GM19467 (cell line): ENCODE measurements around the gene AOPEP.

Experiments used
- ATAC-seq: cut with Tn5 transposase; IDR thresholded peaks from one replicate; pipeline ENCODE4 v1.9.1; 2021; ENCODE audit warnings: mild to moderate bottlenecking, moderate library complexity; ENCODE audit not compliant: unreplicated experiment

AOPEP gene

GRCh38 chr9:94760010-94760409 is 33.5 kb downstream of the AOPEP start:
- ATAC-seq = no peak

GRCh38 chr9:94760660-94761059 is 34.2 kb downstream of the AOPEP start:
- no peak for ATAC-seq

GRCh38 chr9:94761481-94761880 is 35.0 kb downstream of the AOPEP start:
- no peak for ATAC-seq

GRCh38 chr9:94767331-94768072 is 41.0 kb downstream of the AOPEP start:
- ATAC-seq = no peak

- no peak for ATAC-seq
Observed at GRCh38 chr9:94768766-94769165, 42.3 kb downstream of the AOPEP start.

- no peak for ATAC-seq
Observed at GRCh38 chr9:94770334-94770733, 43.8 kb downstream of the AOPEP start.

GRCh38 chr9:94771096-94771495 is 44.6 kb downstream of the AOPEP start:
- ATAC-seq = no peak

- ATAC-seq = no peak
Observed at GRCh38 chr9:94772144-94772543, 45.6 kb downstream of the AOPEP start.

GRCh38 chr9:94772639-94773303 is 46.3 kb downstream of the AOPEP start:
- ATAC-seq = no peak

- ATAC-seq = no peak
Observed at GRCh38 chr9:94773655-94774054, 47.2 kb downstream of the AOPEP start.

GRCh38 chr9:94778013-94778412 is 51.5 kb downstream of the AOPEP start:
- ATAC-seq = no peak

- ATAC-seq = no peak
Observed at GRCh38 chr9:94779031-94779430, 52.5 kb downstream of the AOPEP start.

- ATAC-seq = no peak
Observed at GRCh38 chr9:94779693-94780290, 53.3 kb downstream of the AOPEP start.

GRCh38 chr9:94780516-94780950 is 54.0 kb downstream of the AOPEP start:
- no peak for ATAC-seq

- no peak for ATAC-seq
Observed at GRCh38 chr9:94782355-94783101, 56.0 kb downstream of the AOPEP start.

- no peak for ATAC-seq
Observed at GRCh38 chr9:94783102-94783682, 56.7 kb downstream of the AOPEP start.

GRCh38 chr9:94783928-94784327 is 57.4 kb downstream of the AOPEP start:
- no peak for ATAC-seq

- ATAC-seq = no peak
Observed at GRCh38 chr9:94785215-94786169, 59.0 kb downstream of the AOPEP start.

GRCh38 chr9:94786586-94786985 is 60.1 kb downstream of the AOPEP start:
- no peak for ATAC-seq

GRCh38 chr9:94787266-94787665 is 60.8 kb downstream of the AOPEP start:
- no peak for ATAC-seq
